ENCODE data around the gene TAS2R30.

Gene TAS2R30, protein sequence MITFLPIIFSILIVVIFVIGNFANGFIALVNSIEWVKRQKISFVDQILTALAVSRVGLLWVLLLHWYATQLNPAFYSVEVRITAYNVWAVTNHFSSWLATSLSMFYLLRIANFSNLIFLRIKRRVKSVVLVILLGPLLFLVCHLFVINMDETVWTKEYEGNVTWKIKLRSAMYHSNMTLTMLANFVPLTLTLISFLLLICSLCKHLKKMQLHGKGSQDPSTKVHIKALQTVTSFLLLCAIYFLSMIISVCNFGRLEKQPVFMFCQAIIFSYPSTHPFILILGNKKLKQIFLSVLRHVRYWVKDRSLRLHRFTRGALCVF

DNA sequence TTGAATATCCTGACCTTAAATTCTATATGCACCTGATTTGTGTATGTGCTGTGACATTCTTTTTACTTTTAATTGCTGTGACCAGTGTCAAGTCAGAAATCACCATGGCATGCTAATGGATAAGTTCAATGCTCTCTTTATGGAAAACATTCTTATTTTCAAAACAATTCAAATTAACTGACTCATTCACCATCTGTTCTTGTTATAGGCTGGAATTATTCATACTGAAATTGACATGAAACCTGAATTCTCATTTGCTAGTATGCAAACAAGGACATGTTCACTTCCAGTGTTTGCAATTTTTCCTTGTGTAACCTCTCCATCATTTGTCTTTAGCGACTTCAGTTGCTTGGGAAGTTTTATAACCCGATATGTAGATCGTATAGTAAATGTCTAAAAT, at the start of gene TAS2R30:
Gene TAS2R30 (minus strand): TSS at position 340 of the 400 bp plus-strand sequence. CDS start 400 bp downstream, outside the sequence.
- no peak for DNase-seq (ENCODE audit: low spot score)

DNA sequence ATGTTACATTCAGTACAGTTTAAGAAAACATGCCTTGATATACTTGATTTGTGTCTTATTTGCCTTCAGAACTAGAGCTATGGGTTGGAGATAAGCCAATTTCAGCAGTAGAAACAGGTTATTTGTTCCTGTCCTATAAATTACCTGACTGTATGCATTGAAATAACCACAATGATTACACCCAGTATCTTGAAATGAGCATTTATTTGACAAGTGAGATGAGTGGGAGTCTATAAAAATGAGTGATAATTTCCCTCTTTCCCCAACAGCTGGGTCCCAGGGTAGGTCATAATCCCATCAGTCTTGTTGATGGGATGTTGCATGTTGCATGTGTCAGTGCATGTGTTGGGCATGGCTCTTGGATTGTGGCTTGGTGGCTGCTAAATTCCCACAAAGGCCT, 48.6 kb upstream of the TAS2R30 start:
- DNase-seq (ENCODE audit: low spot score) = no peak

DNA sequence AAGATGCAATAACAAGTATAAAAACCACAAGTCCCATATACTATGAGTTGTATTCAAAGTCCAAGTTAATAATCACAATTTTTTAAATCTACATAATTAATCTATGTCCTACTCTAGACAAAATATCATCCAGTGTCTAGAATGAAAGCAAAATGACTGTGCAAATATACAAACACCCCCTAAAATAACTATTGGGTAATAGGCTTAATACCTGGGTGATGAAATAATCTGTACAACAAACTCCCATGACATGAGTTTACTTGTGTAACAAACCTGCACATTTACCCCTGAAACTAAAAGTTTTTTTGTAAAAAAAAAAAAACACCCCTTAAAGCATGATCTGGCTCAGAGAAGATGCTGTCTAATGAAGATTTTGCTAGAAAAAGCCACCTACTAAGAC, 48.1 kb upstream of the TAS2R30 start:
- DNase-seq (ENCODE audit: low spot score) = no peak

DNA sequence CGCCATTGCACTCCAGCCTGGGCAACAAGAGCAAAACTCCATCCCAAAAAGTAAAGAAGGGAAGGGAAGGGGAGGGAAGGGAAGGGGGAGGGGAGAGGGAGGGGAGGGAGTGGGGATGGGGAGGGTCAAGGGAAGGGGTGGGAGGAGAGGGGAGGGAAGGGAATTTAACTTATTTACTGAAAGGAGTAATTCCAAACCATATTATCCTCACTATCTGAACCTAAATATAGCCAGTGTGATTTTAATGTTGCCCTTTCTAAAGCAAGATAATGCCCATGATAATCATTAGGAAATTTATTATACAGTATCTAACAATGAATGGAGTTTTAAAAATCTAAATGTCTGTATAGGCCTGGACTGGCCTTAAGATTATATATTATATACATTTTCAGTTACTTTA, 43.8 kb upstream of the TAS2R30 start:
- DNase-seq (ENCODE audit: low spot score) = no peak

DNA sequence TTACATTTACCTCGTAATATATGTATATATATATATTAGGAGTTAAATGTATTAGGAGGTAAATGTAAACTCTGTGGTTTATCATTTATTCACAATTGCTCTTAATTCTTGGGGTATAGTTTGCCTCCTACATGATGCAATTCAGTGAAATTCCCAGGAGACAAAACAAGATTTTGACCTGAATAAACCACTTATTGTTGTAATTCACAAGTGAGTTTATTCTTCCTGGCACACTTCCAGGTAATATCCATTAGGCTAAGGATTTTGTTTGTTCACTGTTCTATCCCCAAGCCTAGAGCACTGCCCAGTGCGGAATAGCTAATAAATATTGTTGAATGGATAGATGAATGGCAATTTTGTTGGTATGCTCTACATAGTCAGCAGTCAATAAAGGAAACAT, 39.6 kb upstream of the TAS2R30 start:
- no peak for DNase-seq (ENCODE audit: low spot score)

DNA sequence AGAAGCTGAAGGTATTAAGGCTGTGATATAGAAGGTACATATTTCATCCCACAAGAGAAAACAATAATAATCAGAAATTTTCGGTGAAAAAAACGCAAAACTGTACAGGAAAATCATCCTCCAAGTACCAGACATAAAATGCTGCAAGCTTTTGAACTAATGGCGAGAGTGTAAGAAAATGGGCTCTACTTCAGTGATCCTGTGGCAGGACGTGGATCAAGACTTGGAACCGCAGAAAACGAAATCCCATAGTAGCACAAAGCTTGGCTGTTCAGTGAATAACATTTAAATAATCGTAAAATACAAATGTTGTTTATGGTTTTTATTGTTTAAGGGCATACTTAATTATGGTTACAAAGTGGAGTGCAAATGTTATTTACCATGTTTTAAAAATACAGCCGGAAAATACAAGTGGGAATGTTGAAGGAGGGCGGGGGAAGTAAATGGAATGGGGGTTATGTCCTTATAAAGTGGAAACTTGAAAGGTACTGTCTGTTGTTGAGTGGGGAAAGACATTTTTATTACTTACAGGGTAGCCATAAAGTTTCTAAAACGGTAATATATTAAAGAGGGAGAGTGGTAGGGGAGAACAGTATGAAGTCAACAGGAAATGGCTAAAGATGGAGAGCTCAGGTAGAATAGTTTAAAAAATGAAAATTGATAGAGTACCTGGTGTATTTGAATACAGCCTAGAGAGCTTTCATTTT, 37.7 kb upstream of the TAS2R30 start:
- no peak for DNase-seq (ENCODE audit: low spot score)

DNA sequence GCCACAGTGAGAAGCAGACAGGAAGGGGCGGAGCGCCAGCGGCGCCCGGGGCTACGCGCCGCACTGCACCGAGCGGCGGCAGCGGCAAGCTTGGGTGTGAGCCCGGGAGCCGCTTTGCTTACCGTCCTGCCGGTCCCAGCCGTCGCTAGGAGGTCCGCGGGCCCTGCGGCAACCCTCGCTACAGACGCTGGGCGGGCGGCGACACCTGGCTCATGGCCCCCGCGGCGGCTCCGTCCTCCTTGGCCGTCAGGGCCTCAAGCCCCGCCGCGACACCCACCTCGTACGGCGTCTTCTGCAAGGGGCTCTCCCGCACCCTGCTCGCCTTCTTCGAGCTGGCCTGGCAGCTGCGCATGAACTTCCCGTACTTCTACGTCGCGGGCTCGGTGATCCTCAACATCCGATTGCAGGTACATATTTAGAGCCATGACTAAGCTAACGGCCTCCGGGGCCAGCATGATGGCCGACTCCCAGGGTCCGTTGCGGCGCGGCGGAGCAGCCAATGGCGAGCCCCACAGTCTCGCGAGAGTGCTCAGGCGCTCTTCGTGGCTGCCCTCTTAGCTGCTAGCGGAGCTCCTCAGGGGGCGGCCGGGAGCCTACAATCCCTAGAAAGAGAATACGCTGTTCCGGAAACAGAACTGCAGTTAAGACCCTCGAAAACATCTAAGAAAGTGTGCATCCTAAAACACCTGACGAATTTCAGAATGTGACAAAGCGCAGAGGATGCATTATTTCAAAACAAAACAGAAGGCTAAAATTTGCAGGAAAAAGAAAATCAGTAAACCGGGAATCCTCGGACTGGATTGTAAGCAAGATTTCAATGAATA, 36.9 kb upstream of the TAS2R30 start, which contains the start of gene SMIM10L1:
Gene SMIM10L1 (plus strand): TSS at position 50 of the 824 bp plus-strand sequence. CDS start 163 bp downstream, at position 213.
- peak; percentile 94 for DNase-seq (ENCODE audit: low spot score)

DNA sequence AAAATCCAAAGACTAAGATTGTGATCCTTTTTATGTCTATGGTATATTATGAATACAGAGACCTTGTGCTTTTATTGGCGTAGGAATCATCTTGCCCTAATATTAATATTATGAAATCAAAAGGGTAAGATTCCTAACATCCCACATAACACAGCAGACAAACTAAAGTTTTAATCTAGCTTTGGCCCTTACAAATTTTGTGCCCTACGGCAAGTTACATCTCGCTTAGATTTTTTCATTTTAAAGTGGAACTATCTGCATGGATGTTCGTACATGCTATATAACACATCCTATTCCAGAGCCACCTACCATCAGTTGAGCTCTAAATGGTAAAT, 36.3 kb upstream of the TAS2R30 start:
- no peak for DNase-seq (ENCODE audit: low spot score)

DNA sequence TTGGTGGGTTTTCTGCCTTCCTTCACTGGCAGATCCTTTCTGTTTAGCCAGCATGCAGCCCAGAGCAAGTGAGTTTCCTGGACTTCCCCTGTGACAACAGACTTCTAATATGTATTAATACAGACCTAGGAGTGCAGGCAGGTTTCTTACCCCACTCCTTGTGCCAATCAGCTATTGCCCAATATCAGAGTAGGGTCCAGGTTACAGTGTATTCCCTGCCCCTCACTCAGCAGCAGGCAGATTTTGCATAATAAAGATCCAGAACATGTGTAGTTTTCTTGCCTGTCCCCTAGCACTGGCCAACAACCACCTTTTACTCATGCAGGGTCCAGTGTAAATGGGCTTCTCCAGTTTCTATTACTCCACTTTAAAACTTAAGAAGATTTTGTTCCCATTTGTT, 31.9 kb upstream of the TAS2R30 start:
- no peak for DNase-seq (ENCODE audit: low spot score)

DNA sequence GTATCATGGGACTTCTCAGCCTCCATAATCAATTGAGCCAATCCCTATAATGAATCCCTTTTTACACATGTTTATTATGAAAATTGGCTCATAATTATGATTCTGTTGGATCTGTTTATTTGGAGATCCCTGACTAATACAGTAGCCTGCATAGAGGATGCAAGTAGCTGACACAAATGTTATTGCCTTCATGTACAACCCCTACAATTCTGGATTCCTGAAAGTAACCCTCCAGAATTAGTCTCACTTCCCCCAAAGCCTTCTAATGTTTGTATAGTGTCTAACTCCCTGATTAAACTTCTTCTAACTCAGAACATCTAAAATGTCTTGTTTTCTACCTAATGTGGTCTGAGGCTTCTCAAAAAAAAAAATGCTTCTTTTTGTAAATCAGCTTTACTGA, 29.9 kb upstream of the TAS2R30 start:
- DNase-seq (ENCODE audit: low spot score) = no peak

DNA sequence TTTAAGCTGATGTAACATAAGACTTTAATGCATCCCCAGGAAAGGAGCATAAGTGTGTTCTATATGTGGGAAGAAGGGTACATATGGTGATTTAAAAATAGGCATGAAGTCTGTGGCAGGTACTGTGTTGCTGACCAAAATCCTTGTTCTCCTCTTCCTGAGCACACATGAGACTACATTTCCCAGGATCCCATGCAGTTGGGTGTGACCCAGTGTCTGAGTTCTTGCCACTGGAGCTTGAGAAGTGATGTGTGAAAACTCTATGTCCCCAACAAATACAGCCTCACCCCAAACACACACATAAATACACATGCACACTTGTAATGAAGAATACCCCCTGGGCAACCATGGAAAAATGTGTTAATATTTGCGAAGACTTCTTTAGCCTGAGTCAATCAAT, 28.1 kb upstream of the TAS2R30 start:
- no peak for DNase-seq (ENCODE audit: low spot score)

DNA sequence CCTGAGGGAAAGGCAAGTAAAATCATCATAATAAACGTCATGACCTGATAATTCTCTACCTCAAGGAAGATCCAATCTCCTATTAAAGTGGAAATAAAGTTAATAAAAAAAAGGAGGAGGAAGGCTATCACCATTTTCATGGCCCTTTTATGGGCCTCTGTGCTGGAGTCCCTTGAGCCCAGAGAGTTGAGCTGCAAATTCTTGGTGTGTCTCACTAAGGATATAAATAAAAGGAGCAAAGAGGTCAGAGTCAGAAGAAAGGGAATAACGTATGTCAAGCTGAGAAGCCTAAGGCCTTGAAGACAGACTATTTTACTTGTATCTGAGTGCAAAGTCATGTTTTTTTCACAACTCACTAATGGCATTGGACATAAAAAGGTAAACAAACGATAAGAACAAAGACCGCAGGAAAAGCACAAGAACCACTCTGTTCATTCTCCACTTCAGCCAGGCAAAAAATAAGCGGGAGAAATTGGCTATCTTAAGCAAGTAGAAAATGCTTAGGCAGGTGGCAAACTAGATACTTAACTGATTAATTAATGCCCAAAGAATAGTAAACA, 24.5 kb upstream of the TAS2R30 start:
- DNase-seq (ENCODE audit: low spot score) = no peak

DNA sequence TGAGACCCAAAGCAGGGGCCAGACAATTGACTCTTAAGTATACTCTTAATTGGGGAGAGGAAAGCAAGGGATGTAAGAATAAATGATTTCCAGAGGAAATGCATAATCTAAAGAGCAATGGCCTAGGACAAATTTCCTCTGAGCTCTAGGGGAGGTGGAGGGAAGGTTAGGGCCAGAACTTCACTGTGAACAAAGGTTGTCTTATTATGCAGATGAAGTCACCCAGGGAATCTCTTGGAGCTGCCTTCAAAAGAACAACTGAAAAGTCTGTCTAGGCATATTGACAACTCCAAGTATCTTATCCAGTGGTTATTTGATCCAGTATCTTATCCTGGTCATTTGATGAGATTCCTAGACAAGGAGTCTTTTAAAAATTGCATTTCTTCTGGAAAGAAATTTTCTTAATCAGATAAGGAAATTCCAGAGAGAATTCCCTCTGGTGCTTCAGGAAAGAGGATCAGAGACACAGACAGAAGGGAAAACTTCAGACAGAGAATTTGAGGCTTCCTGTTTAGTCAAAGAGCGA, 20.0 kb upstream of the TAS2R30 start:
- DNase-seq (ENCODE audit: low spot score) = no peak

DNA sequence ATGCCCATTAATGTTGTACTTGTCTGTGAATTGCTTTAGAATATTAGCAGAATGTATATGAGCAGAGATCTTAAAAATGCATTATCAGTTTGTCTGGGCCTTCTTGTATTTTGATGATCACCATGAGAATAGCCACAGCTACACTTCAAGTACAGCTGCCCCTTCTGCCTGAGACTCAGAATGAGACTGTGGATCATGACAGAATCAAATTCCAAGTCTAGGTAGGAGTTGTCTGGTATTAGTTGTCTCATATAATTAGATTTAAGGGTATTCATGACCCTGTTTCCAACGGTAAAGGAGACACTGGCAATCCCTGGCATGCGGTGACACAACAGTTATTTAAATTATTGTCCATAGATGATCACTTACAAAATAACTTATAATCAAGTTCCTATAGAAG, 18.3 kb upstream of the TAS2R30 start:
- no peak for DNase-seq (ENCODE audit: low spot score)

DNA sequence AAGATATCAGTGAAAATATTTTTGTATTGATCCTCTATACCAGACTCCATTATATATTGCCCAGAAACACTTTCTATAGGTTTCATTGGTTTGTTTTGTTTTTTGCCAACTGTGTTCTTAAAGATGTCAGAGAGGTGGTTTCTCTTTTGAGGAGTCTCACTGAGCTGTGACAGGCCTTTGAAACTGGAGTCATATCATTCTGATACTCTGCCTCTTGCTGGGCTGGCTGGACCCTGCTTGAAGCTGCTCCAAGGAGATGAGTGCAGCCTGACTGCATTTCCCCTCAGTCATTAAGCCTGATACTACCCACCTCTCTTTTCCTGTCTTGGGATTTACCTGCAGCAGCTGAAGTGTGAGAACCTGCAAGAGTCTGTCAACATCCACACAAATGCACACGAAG, 16.4 kb upstream of the TAS2R30 start:
- DNase-seq (ENCODE audit: low spot score) = no peak

DNA sequence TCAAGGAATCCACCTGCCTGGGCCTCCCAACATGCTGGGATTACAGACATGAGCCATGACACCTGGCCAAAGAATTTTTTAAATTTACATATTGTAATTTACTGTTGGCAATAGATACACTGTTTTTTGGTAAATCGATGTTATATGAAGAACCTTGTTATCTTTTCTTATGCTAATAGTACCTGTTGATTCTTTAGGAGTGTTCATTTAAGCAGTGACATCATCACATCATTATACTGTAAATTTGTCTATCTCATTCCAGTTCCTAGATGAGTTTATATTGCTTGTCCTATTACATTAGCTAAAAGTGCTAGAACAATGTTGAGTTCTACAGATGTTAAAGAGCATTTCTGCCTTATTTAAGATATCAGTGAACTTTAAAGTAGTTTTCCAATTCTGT, 13.0 kb upstream of the TAS2R30 start:
- DNase-seq (ENCODE audit: low spot score) = no peak

DNA sequence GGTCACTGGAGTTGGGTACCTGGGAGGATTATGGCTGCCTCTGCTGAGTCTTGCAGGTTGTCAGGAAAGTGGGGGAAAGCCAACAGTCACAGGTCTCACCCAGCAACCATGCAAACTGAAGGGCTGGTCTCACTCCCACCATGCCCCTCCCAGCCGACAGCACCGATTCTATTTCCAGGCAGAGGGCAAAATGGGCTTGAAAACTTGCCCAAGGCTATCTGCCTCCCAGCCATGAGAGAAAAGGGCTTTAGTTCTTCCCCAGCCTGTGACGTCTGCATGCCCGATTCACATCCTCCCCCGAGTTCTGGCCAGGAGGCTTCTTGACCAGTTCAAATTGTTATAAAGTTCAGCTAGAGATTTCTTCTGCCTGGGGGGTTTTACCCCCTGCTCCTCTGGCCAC, 9.9 kb upstream of the TAS2R30 start:
- DNase-seq (ENCODE audit: low spot score) = no peak

DNA sequence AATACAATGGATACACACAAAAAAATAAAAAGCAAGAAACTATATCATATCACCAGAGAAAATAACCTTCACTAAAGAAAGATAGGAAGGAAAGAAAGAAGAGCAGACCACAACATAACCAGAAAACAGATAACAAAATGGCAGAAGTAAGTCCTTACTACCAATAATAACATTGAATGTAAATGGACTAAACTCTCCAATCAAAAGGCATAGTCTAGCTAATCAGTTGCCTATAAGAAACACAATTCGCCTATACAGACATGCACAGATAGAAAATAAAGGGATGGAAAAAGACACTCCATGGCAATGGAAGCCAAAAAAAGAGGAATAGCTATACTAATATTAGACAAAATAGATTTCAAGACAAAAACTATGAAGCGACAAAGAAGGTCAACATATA, 8.9 kb upstream of the TAS2R30 start:
- DNase-seq (ENCODE audit: low spot score) = no peak

DNA sequence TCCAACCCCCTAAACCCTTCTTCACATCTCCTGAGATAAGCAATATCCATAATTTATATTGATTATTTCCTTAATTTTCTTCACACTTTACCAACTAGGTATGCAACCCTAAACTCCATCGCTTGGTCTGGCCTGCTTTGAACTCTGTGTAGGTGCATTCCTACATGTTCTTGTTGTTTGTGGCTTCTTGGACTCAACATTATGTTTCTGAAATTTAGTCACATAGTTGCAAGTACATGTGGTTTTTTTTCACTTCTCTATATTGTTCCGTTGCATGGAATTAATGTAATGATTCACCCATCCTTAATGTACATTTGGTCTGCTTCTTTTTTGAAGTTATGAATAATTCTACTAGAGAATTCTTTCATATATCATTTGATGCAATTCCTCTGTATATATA, 1.6 kb upstream of the TAS2R30 start:
- no peak for DNase-seq (ENCODE audit: low spot score)

DNA sequence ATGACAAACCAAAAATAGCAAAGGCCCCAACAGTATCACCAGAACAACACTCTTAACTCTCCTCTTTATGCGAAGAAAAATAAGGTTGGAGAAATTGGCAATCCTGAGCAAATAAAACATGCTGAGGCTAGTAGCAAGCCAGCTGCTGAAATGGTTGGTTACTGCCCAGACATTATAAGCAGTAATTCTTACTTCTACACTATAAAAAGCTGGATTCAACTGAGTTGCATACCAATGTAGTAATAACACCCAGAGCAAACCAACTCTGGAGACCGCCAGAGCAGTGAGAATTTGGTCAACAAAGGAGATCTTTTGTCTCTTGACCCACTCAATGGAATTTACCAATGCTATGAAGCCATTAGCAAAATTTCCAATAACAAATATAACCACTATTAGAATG, 628 bp downstream of the TAS2R30 start:
- DNase-seq (ENCODE audit: low spot score) = no peak

DNA sequence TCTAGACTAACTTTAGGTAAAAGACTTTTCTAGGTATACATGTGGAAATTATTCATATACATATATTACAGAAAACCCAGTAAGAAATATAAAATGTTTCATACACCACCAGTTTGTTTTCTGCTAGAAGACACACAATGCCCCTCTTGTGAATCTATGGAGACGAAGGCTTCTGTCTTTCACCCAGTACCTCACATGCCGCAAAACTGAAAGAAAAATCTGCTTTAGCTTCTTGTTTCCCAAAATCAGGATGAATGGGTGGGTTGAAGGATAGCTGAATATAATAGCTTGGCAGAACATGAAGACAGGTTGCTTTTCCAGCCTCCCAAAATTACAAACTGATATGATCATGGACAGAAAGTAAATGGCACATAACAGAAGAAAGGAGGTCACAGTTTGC, 1.3 kb downstream of the TAS2R30 start:
- DNase-seq (ENCODE audit: low spot score) = no peak

DNA sequence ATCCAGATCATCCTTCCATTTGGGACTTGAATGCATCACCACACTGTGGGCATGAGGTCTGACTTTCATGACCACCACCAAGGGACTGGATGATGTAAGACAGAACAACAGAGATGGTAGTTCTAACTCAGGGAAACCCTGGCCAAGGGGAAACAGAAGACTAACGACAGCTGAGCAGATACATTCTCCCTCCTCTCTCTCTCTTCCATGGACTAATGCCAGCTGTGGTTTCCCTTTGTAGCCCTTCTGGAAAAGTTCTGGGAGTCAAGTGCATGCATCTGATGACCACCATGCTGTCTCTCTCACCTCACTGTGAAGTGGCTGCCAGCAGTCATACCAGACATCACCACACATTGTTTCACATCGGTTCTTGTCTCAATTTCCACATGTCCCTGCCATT, 3.4 kb downstream of the TAS2R30 start:
- DNase-seq (ENCODE audit: low spot score) = no peak

Measured in left forelimb (tissue), 1 donor.